Lung (tissue), 12 donors: Measurements from ENCODE around the gene SNX22. TPM values are rescaled to one million over a fixed set of nuclear protein-coding genes. Genes with fewer than 3 reads are reported as not detected.

Source experiments
- ATAC-seq: fragments of 200-7000 bp; cut with Tn5 transposase; one replicate; pipeline ENCODE4 v1.9.1; 2020; ENCODE audit warnings: moderate number of reproducible peaks; ENCODE audit not compliant: insufficient read depth, low FRiP score
- DNase-seq, 3 donors: peaks; one replicate each; pipeline ENCODE4 v3.0.0-alpha.2; 2013 to 2017
- H3K27ac ChIP-seq, 2 donors: one replicate each; pipeline ENCODE4 v1.5.1; 2013; ENCODE audit warnings: mild to moderate bottlenecking in 2 of 2, moderate library complexity in 2 of 2, control low read depth in 1 of 2, inconsistent platforms in 1 of 2, low read depth in 1 of 2, low read length in 1 of 2
- H3K27me3 ChIP-seq, 3 donors: one replicate each; pipeline ENCODE4 v1.5.1; 2013; ENCODE audit warnings: low read length in 2 of 3; ENCODE audit not compliant: control insufficient read depth in 3 of 3, insufficient read depth in 3 of 3
- H3K36me3 ChIP-seq, 4 donors: one replicate each; pipeline ENCODE4 v1.5.1; 2013; ENCODE audit warnings: low read length in 4 of 4, mild to moderate bottlenecking in 1 of 4, moderate library complexity in 1 of 4; ENCODE audit not compliant: control insufficient read depth in 4 of 4, insufficient read depth in 4 of 4
- H3K4me1 ChIP-seq, 5 donors: one replicate each; pipeline ENCODE4 v1.5.1; 2013; ENCODE audit warnings: low read length in 5 of 5, mild to moderate bottlenecking in 2 of 5, moderate library complexity in 1 of 5; ENCODE audit not compliant: control insufficient read depth in 5 of 5, insufficient read depth in 5 of 5
- H3K4me3 ChIP-seq: one replicate; pipeline ENCODE4 v1.5.1; 2013; ENCODE audit warnings: mild to moderate bottlenecking, control low read depth, moderate library complexity
- H3K9ac ChIP-seq, 2 donors: one replicate each; pipeline ENCODE4 v1.5.1; 2013; ENCODE audit warnings: low read length in 2 of 2, control low read depth in 1 of 2; ENCODE audit not compliant: insufficient read depth in 1 of 2
- H3K9me3 ChIP-seq, 4 donors: one replicate each; pipeline ENCODE4 v1.5.1; 2013; ENCODE audit warnings: low read length in 3 of 4, mild to moderate bottlenecking in 1 of 4, moderate library complexity in 1 of 4; ENCODE audit not compliant: control insufficient read depth in 4 of 4, insufficient read depth in 3 of 4
- CTCF ChIP-seq: IDR thresholded peaks from 2 replicates; pipeline ENCODE4 v1.5.1; 2012; ENCODE audit warnings: mild to moderate bottlenecking; ENCODE audit errors: control extremely low read depth, extremely low read depth
- WGBS, 2 donors: extraction: QIAGEN DNeasy Blood & Tissue Kit; methylation state at CpG; one replicate each; pipeline ENCODE4 v1.1.7; 2013; 5-methylcytosine and 5-hydroxymethylcytosine counted together
- polyA plus RNA-seq, 2 donors: library from polyadenylated mRNA; stranded (reverse); fragments of 200-250 nt; gene quantifications; one replicate each; pipeline ENCODE4 v1.2.1, GENCODE V29; 2013
- total RNA-seq, 2 donors: library from RNA; depleted of rRNA in 1 of 2; stranded (reverse); fragments of >200 nt in 1 of 2; gene quantifications; one replicate each; pipeline ENCODE4 v1.2.1, GENCODE V29; 2014 to 2021
- donor health status: control.
- donor health status: control.
- donor health status: Bipolar disorder and iron deficiency.
- donor health status: healthy.
- donor health status: DM: yes; HTN: yes; CAD: no.

Gene SNX22
- total and polyA plus RNA-seq, 4 donors: 3.4 to 20.3 (median 9.2) TPM

GRCh38 chr15:64149424-64149823, 2.1 kb upstream of the SNX22 start:
- Histone ChIP-seq H3K9me3 (peaks cover 0 to 3% (median 0%) of the 10 kb centered on the region in 4 donors), H3K9ac (no peak overlapping the region), H3K36me3 (peaks cover 0 to 11% (median 0%) of the 10 kb centered on the region in 4 donors), H3K4me1 (peaks cover 0 to 31% (median 11%) of the 10 kb centered on the region in 5 donors), H3K4me3 (no peak overlapping the region), H3K27me3 (peaks cover 0 to 5% (median 0%) of the 10 kb centered on the region in 3 donors), H3K27ac (no peak overlapping the region)
- ATAC-seq: no peak
- DNase-seq: no peak
- TF ChIP-seq CTCF: no peak

- ATAC-seq (no peak), DNase-seq (no peak)
- WGBS, 2 donors: 38 to 65% methylated on average over 9 of the region's 9 CpGs
- no peak for TF ChIP-seq CTCF
- Histone ChIP-seq H3K36me3 (peaks cover 0 to 10% (median 0%) of the 10 kb centered on the region in 4 donors), H3K4me1 (peaks cover 0 to 31% (median 11%) of the 10 kb centered on the region in 5 donors), H3K4me3 (no peak overlapping the region), H3K27ac (no peak overlapping the region), H3K9ac (no peak overlapping the region), H3K9me3 (peaks cover 0 to 3% (median 0%) of the 10 kb centered on the region in 4 donors), H3K27me3 (peaks cover 0 to 5% (median 0%) of the 10 kb centered on the region in 3 donors)
Measured at GRCh38 chr15:64149893-64150578, 1.5 kb upstream of the SNX22 start.

GRCh38 chr15:64152507-64153387, 1.2 kb downstream of the SNX22 start:
- peaks cover 0 to 5% (median 0%) of the 10 kb centered on the region in 3 donors for H3K27me3 ChIP-seq
- no peak for TF ChIP-seq CTCF
- H3K36me3 ChIP-seq: peaks cover 7 to 27% (median 14%) of the 10 kb centered on the region in 4 donors
- H3K27ac ChIP-seq: no peak overlapping the region
- DNase-seq: peak; percentile 19 to 30 (median 29)
- peak overlapping the region; percentile 22 for H3K4me3 ChIP-seq
- peaks cover 0 to 3% (median 0%) of the 10 kb centered on the region in 4 donors for H3K9me3 ChIP-seq
- no peak for ATAC-seq
- H3K9ac ChIP-seq: no peak overlapping the region
- WGBS, 2 donors: 23 to 28% methylated on average over 27 of the region's 27 CpGs
- peaks cover 0 to 15% (median 3%) of the 10 kb centered on the region in 5 donors for H3K4me1 ChIP-seq
